Left ventricle myocardium inferior (tissue), 1 donor: ENCODE measurements around the gene HOXD11. TPM values are rescaled to one million over a fixed set of nuclear protein-coding genes. Genes with fewer than 3 reads are reported as not detected.
A peak's percentile ranks its signal among the peaks of the same experiment; 100 is the strongest.

Experiments
- DNase-seq: peaks from one replicate; pipeline ENCODE4 v3.0.0-alpha.2; 2020
- H3K27ac ChIP-seq: fragments of 200-600 bp; replicated peaks from 2 replicates; pipeline ENCODE4 v1.8.0; 2021
- H3K27me3 ChIP-seq: fragments of 200-600 bp; 2 replicates; pipeline ENCODE4 v1.8.0; 2021; ENCODE audit warnings: low read depth
- H3K36me3 ChIP-seq: fragments of 200-600 bp; 2 replicates; pipeline ENCODE4 v1.8.0; 2021
- H3K4me1 ChIP-seq: fragments of 200-600 bp; 2 replicates; pipeline ENCODE4 v1.8.0; 2021
- H3K4me3 ChIP-seq: fragments of 200-600 bp; 2 replicates; pipeline ENCODE4 v1.8.0; 2021; ENCODE audit warnings: mild to moderate bottlenecking, moderate library complexity
- H3K9me3 ChIP-seq: fragments of 200-600 bp; replicated peaks from 2 replicates; pipeline ENCODE4 v1.8.0; 2021
- CTCF ChIP-seq: fragments of 200-600 bp; IDR thresholded peaks from 2 replicates; pipeline ENCODE4 v1.8.0; 2021; ENCODE audit warnings: antibody characterized with exemption, mild to moderate bottlenecking, borderline replicate concordance
- intact Hi-C: fragments of 100-400 bp; cut with micrococcal nuclease; formaldehyde crosslinking; loops from one replicate; pipeline ENCODE4 v1.11.0; 2022
- total RNA-seq: library from RNA; stranded (reverse); fragmentation: NEBNext Ultra II Directional; extraction: Animal tissue kit (Norgen Biotek cat#: 25700); gene quantifications from one replicate; pipeline ENCODE4 v1.2.1, GENCODE V29; 2021
- donor health status: DM: no; HTN: yes; CAD: no; lungs with severe emphysema.

Gene HOXD11
- total RNA-seq, 1 donor from 2014 or later: not detected

- H3K27me3 ChIP-seq: peaks cover 99% of the 10 kb centered on the region
- H3K27ac ChIP-seq: peak overlapping the region; percentile 77
- peaks cover 27% of the 10 kb centered on the region for H3K4me1 ChIP-seq
- no peak for DNase-seq
- no peaks in the 10 kb centered on the region for H3K9me3 ChIP-seq
- intact Hi-C loops: loop anchor here (10.0 kb wide), 1 partner anchor 684 kb away; no protein-coding TSS in a partner anchor
- H3K36me3 ChIP-seq: no peaks in the 10 kb centered on the region
- H3K4me3 ChIP-seq: peak overlapping the region; percentile 62
- no peak for TF ChIP-seq CTCF
These were observed 24.1 kb downstream of the HOXD11 start for GRCh38 chr2:176130957-176131847.

- peak overlapping the region; percentile 62 for H3K4me3 ChIP-seq
- no peak for TF ChIP-seq CTCF
- peak overlapping the region; percentile 33 for H3K27ac ChIP-seq
- H3K9me3 ChIP-seq: no peaks in the 10 kb centered on the region
- H3K36me3 ChIP-seq: no peaks in the 10 kb centered on the region
- H3K4me1 ChIP-seq: peaks cover 33% of the 10 kb centered on the region
- peaks cover 99% of the 10 kb centered on the region for H3K27me3 ChIP-seq
- DNase-seq: no peak
- intact Hi-C loops: loop anchor here (10.0 kb wide), 1 partner anchor 683 kb away; no protein-coding TSS in a partner anchor
These were observed 24.7 kb downstream of the HOXD11 start for GRCh38 chr2:176131848-176132158.

- TF ChIP-seq CTCF: no peak
- Histone ChIP-seq H3K4me3 (peak overlapping the region; percentile 62), H3K9me3 (no peaks in the 10 kb centered on the region), H3K27ac (peak overlapping the region; percentile 33), H3K36me3 (no peaks in the 10 kb centered on the region), H3K27me3 (peaks cover 99% of the 10 kb centered on the region), H3K4me1 (peaks cover 32% of the 10 kb centered on the region)
- DNase-seq: no peak
- intact Hi-C loops: loop anchor here (10.0 kb wide), 1 partner anchor 682 kb away; no protein-coding TSS in a partner anchor
These were observed 25.4 kb downstream of the HOXD11 start for GRCh38 chr2:176132205-176133171.

- Histone ChIP-seq H3K27me3 (peaks cover 100% of the 10 kb centered on the region), H3K9me3 (no peaks in the 10 kb centered on the region), H3K4me1 (peaks cover 32% of the 10 kb centered on the region), H3K36me3 (no peaks in the 10 kb centered on the region), H3K27ac (no peak overlapping the region), H3K4me3 (no peak overlapping the region)
- no peak for DNase-seq
- intact Hi-C loops: loop anchor here (10.0 kb wide), 1 partner anchor 681 kb away; no protein-coding TSS in a partner anchor
- no peak for TF ChIP-seq CTCF
These were observed 26.3 kb downstream of the HOXD11 start for GRCh38 chr2:176133389-176133788.

GRCh38 chr2:176134035-176134434 lies 27.0 kb downstream of the HOXD11 start:
- TF ChIP-seq CTCF: no peak
- intact Hi-C loops: loop anchor here (10.0 kb wide), 1 partner anchor 681 kb away; no protein-coding TSS in a partner anchor
- Histone ChIP-seq H3K27me3 (peaks cover 100% of the 10 kb centered on the region), H3K9me3 (no peaks in the 10 kb centered on the region), H3K4me3 (no peak overlapping the region), H3K36me3 (no peaks in the 10 kb centered on the region), H3K27ac (no peak overlapping the region), H3K4me1 (peaks cover 26% of the 10 kb centered on the region)
- DNase-seq: no peak
